NCI-H526 (cell line): ENCODE data around the gene GPX2.

Experiments
- DNase-seq, 2 experiments: peaks; one replicate each; lab custom pipeline; 2025; lab: John Stamatoyannopoulos, UW

GPX2 gene

DNA sequence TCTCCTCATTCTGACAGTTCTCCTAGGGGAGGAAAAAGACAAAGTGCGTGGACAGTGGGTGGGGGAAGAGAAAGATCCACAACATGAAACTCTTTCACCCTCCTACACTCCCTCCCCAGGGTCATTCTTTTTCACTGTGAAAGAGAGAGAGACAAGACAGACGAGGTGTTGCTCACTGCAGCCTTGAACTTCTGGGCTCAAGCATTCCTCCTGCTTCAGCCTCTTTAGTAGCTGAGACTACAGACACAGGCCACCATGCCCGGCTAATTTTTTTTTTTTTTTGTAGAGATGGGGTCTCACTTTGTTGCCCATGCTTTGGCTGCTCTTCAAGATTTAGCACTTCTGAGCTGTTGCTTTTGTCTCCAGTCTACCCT is 2.7 kb downstream of the GPX2 start:
- DNase-seq, result no peak

DNA sequence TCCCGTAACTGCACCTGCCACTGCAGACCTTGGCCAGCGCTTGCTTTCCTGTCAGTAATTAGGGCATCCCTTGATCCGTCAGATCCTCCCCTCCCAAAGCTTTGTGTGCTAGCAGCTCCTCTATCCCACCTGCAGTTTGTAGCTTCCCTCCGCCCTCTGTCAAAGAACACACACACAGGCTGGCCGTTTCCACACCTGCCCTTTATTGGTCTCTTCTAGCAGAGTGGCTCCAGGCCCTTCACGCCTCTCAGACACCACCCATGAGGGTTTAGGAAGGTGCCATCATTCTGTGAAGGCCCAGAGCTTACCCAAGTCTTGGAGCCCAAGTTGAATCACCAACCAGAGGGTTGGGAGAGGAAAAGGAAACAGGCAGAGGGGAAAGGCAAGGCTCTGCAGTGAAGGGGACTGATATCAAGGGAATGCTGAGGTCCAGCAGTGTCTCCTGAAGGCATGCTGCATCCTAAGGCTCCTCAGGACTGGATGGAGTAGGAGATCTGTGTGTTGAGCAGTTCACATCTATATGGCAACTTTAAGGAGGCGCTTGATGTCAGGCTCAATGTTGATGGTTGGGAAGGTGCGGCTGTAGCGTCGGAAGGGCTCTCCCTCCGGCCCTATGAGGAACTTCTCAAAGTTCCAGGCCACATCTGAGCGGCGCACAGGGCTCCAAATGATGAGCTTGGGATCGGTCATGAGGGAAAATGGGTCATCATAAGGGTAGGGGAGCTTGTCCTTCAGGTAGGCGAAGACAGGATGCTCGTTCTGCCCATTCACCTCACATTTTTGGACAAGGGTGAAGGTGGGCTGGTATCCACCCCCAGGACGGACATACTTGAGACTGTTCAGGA is 3.4 kb downstream of the GPX2 start:
- DNase-seq, result no peak

DNA sequence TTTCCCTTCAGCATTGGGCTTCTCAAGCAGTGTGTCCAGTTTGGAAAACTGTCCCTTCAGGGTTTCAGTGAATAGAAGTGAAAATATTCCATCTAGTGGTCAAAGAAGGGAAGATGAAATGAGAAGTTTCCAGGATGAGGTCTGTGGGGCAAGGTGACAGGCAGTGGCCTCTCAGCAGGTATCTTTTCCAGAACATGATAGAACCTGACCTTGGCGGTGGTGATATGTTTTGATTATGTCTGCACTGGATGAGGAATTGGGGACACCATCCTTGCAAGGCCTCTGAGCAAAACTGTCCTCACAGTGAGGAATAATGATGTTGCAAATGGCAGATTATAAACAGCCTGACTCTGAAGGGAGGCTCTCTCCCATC is 4.7 kb downstream of the GPX2 start:
- DNase-seq, result peak in 1 of 2 experiments; percentile 5

DNA sequence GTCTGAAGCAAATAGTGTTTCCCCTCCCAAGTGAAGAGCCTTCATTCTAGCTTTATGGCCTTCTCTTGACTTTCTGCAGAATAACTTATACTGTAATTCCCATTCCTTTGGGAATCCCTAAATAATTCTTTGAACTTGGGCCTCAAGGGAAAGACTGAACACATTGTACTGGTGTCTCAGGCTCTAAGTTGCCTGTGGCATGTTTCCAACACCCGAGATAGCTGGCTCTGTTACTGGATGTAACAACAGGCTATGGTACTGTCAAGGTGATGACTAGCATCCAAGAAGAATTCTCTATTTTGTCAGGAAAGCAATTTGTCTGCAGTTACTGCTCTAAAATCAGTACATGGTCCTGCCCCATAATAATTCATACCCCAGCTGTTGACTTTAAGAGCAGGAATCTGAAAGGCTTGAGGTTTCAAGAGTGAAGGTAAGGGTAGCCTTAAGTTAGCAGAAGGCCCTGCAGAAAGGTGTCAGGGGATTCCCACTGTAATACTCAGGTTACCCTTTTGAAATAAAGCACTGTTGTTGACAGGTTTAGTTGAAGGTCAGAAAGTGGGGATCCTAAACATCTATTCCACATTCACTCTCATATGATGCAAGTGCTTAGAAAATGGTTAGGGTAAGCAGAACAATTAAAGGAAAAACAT is 5.2 kb downstream of the GPX2 start:
- no peak for DNase-seq

DNA sequence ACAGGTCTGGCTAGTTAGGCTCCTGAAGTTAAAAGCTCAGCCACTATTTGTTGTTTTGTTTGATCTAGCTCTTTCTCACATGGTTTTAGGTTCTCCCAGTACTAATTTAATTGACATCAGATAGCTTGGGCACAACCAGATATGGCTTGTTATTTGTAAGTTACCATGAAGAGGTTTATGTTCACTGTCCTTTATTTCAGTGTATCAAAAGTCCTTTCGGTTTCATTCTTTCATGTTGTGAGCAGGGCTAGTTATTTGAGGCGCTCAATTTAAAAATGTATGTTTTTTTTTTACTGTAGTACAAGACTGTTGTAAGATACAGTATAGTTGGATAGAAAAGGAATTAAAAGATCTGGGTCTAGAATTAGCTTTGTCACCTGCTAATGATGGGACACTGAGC is 7.0 kb downstream of the GPX2 start:
- DNase-seq, result no peak

DNA sequence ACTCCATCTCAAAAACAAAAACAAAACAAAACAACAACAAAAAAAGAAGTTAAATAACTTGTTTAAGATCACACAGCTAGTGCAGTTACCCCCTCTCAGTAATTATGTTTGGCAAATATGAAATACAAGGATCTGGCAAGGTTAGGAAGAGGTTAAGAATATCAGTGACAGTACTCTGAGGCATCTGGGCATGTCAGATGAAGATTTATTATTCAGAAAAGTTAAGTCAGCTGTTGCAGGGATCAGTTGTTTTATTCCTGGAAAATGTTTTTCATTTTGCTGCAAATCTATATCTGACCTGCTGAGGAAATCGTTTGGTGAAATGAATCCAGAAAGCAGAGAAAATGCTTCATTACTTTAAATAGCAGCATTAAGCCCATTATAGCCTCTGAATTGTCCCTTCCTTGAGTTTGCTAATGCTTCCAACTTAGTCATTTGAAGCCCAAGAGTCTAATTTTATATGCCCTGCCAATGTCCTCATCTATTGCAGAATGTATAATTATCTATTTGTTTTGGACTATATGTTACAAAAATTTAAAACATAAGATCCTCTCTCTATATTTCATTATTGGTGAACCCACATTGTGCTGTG is 8.1 kb downstream of the GPX2 start:
- no peak for DNase-seq

- DNase-seq, result no peak
Observed at GRCh38 chr14:64932231-64932630, 10.3 kb downstream of the GPX2 start.

DNA sequence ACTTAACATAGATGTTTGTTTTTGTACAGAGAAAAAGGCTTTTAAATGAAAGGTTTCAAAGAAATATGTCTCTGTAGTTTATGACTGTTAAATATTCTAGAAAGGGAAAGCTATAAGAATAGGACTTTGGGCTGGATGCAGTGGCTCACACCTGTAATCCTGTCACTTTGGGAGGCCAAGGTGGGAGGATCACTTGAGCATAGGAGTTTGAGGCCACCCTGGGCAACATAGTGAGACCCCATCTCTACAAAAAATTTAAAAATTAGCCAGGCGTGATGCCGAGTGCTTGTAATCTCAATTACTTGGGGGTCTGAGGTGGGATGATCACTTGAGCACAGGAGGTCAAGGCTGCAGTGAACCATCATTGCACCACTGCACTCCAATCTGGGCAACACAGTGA is 11.4 kb downstream of the GPX2 start:
- DNase-seq, result no peak

DNA sequence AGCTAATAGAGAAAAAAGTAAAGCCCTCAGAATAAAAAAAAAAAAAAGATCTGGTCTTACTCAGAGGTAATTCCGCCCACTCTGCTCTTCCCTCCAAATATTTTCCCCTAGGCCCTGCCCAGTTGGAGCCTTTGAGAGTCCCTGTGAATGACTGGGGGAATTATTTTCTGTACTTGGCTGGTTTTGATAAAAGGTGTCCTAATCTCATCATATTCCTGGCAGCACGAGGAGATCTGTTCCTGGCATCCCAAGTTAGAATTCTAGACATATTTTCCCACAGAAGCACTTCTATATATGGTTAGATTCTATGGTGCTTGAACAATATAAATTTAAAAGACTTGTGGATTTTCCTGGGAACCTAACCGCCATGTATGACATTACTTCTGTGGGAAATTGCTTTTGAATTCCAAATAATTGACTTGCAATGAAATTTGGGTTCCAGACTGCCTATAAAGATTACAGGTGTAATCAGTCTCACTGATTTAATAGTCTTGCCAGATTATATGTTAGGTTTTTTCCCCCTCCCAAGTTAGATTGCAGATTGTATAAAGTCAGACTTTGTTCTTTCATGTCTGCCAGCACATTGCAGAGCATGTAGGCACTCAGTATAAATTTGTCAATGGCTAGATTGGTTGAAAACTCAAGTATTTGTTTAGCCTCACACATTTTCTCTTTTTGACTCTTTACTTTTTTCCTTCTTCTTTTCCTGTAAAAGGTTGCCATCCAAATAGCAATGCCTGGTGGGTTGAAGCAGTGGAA is 12.3 kb downstream of the GPX2 start:
- no peak for DNase-seq

GRCh38 chr14:64929014-64929359 is 13.6 kb downstream of the GPX2 start:
- DNase-seq, result no peak

DNA sequence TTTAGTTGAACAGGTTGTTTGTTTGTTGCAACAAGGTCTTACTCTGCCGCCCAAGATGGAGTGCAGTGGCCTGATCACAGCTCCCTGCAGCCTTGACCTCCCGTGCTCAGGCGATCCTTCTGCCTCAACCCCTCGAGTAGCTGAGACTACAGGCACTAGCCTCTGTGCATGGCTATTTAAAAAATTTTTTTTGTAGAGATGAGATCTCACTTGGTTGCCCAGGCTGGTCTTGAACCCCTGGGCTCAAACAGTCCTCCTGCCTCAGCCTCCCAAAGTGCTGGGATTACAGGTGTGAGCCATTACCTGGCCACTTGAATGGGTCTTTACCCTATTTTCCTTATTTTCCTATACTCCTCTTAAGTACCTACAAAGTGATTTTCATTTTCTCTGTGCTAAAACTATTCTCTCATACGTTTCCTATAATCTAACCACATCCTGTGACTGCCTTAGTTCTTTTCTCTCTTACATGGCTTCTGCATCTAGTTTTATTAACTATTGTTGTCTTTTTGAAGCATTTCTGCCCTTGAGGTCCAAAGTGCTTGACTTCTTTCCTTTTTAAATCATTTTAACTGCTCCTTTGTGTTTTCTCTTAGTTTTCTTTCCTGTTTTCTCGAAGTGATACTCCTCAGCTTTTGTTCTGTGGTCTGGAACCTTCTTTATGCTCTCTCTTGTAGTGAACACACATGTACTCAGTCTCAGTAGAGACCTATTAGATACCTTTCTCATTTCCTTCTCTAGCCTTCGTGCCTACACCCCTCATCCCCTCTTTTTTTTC is 14.1 kb downstream of the GPX2 start:
- no peak for DNase-seq

- DNase-seq, result no peak
Observed at GRCh38 chr14:64927031-64927430, 15.5 kb downstream of the GPX2 start.

DNA sequence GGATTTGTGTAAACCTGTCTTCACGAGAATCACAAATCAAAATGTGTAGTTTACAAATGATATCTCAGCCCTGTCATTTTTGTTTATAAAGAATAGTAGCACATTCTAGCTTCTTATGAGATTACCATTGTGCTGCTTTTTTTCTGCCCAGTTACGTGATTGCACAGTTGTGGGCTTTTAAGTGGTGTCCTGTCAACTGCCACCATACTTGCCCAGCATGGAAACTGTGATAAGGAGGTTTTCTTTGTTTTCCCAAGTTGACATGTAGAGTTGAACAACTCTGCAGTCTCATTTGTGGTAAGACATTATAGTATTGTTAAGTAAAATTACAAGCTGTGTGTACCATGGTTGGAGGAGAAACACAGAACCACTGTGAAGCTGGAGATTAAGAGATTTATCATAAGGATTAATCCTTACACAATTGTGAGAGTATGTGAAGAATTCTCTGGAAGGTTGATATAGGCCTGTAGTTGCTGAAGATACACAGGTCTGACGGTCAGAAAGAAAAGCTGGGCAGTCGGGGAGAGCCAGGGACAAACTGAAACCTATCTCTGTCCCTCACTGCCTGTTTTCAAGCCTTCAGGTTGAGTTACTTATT is 16.0 kb downstream of the GPX2 start:
- DNase-seq, result no peak

DNA sequence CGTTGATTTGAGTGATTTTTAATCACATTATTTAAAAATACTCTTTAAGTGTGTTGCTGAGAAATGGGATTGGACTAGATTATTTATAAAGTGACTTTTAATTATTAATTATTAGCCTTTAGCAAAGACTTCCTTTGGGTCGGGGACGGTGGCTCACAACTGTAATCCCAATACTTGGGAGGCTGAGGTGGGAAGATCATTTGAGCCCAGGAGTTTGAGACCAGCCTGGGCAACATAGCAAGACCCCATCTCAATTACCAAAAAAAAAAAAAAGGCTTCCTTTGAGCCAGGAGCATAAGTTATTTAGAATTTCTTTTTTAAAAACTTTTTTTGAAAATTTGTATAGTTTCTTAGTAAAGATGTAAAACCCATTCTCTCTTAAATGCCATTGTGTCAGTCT is 19.5 kb downstream of the GPX2 start:
- no peak for DNase-seq

- no peak for DNase-seq
Observed at GRCh38 chr14:64920465-64920864, 22.1 kb downstream of the GPX2 start.

- no peak for DNase-seq
Observed at GRCh38 chr14:64919618-64920017, 22.9 kb downstream of the GPX2 start.

DNA sequence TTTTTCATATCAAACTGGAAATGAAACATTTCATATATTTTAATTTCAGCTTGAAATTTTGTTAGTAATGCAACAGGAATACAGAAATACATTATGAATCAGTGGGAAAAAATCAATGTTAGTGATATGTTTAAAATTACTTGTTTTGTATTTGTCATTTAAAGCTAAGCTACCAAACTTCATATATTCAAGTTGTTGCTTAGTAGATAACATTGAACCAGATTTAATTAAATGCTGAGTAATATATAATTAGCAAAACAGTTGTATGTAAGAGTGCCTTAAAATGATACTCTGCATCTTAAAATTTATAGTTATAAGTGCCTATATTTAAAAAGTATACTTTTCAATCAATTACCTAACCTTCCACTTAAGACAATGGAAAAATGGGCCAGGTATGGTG is 23.3 kb downstream of the GPX2 start:
- DNase-seq, result no peak

DNA sequence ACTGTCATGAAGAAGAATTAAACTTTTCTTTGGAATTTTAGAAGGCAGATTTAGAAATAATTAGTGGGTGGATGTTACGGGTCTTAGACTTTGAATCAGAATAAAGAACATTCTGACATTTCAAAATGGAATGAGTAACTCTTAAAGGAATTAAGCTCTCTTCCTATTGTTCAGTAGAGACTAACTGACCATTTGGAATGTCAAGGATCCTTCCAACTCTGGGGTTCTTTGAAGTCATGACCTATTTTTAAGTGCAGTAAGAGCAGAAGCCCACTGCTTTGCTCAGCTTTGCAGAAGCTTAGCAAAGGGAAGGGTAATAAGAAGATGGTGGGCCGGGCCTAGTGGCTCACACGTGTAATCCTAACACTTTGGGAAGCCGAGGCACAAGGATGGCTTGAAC is 24.3 kb downstream of the GPX2 start:
- no peak for DNase-seq

DNA sequence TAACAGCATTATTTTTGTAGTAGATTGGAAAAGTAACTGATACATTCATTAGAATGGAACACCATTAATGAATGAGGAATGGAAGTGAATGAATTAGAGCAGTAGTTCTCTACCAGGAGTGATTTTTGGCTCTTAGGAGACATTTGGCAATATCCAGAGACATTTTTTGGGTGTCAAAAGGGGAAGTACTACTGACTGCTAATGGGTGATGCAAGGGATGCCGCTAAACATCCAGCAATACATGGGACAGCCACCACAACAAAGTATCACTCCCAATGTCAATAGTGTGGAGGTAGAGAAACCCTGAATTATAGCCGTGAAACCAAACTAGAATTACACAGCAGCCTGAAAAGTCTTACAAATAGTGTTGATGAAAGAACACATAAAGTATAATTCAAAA is 26.7 kb downstream of the GPX2 start:
- no peak for DNase-seq

GRCh38 chr14:64915029-64915424 is 27.5 kb downstream of the GPX2 start:
- no peak for DNase-seq

DNA sequence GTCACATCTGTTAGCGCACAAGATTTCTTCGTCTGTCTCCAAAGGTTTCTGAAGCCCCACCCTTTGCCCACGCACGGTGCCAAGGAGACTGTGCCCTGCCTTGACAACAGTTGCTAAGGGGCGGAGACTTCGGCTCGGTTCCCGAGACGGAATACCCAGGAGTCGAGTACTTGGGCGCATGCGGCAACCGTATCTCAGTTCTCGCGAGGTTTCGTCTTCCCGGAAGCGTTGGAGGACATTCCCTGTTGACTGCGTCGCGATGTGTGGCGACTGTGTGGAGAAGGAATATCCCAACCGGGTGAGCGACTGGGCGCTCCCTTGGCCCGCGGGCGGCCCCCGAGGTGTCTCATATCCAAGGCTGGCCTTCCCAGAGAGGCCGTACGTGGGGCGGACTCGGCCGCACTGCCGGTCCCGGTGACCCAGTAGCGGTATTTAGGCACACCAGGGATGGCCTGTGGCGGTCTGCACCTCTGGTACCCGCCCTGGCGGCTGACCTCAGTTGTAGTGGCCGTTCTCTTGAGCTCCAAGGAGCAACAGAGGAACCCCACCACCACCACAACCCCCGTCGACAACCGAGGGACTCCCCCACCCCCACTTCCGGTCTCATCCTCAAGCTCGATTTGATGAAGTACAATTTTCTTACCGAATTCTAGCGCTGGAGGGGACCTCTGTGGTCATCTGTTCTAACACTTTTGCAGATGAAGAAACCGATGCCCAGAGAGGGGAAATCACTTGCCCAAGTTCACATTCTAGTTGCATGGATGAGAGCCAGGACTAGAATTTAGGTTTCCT is 28.1 kb downstream of the GPX2 start, which contains the start of gene CHURC1:
CHURC1 (plus strand) TSS at position 219 of the 792 bp plus-strand sequence; CDS start at position 260, 41 bp downstream.
- DNase-seq, result peak; percentile 98 to 99
